OCI-LY7 (cell line): ENCODE results near the gene LYZL1. TPM values are rescaled to one million over a fixed set of nuclear protein-coding genes. Genes with fewer than 3 reads are reported as not detected.

ENCODE experiments used
- BruUV-seq: library from RNA; stranded (reverse); fragments of 400-500 nt; replicated peaks from 2 replicates; lab custom pipeline; 2021; lab: Mats Ljungman, UMichigan
- CTCF ChIA-PET: fragments of 300-600 bp; sonication (Branson Sonifier 250); formaldehyde crosslinking; loops from one replicate; lab custom pipeline; 2022; ENCODE audit warnings: antibody characterized with exemption; ENCODE audit not compliant: unreplicated experiment; lab: Charles Lee
- POLR2A ChIA-PET: fragments of 300-600 bp; sonication (Branson Sonifier 250); formaldehyde crosslinking; loops from one replicate; lab custom pipeline; 2022; ENCODE audit warnings: antibody characterized with exemption; lab: Charles Lee
- DNase-seq: peaks from one replicate; pipeline ENCODE4 v3.0.0-alpha.2; 2015; ENCODE audit warnings: low spot score
- H2AFZ ChIP-seq: fragments of 200-600 bp; sonication (generic), shearing (Covaris generic); 2 replicates; pipeline ENCODE4 v1.6.1; 2014; ENCODE audit warnings: mild to moderate bottlenecking, antibody characterized with exemption, low read length, moderate library complexity
- H3K27ac ChIP-seq: fragments of 200-600 bp; sonication (generic); 2 replicates; pipeline ENCODE4 v1.5.1; 2014; ENCODE audit warnings: mixed run types, low read depth, mild to moderate bottlenecking, moderate library complexity, low read length, inconsistent platforms; ENCODE audit not compliant: poor library complexity, severe bottlenecking
- H3K36me3 ChIP-seq: fragments of 200-600 bp; sonication (generic); 2 replicates; pipeline ENCODE4 v1.6.1; 2014; ENCODE audit warnings: mild to moderate bottlenecking, antibody characterized with exemption, low read length, moderate library complexity, mixed read lengths; ENCODE audit not compliant: insufficient read depth
- H3K4me1 ChIP-seq: fragments of 200-600 bp; sonication (generic); 2 replicates; pipeline ENCODE4 v1.5.1; 2014; ENCODE audit warnings: mild to moderate bottlenecking, low read length; ENCODE audit not compliant: insufficient read depth, poor library complexity, severe bottlenecking
- H3K4me2 ChIP-seq: fragments of 200-600 bp; sonication (generic); 2 replicates; pipeline ENCODE4 v1.6.1; 2014; ENCODE audit warnings: mild to moderate bottlenecking, low read length
- H3K4me3 ChIP-seq: fragments of 200-600 bp; sonication (generic); 2 replicates; pipeline ENCODE4 v1.5.1; 2014; ENCODE audit warnings: mild to moderate bottlenecking, low read depth, low read length; ENCODE audit not compliant: poor library complexity, severe bottlenecking
- H3K79me2 ChIP-seq: fragments of 200-600 bp; sonication (generic); 2 replicates; pipeline ENCODE4 v1.6.1; 2016; ENCODE audit warnings: low read depth, mild to moderate bottlenecking, low read length, moderate library complexity, mixed read lengths; ENCODE audit not compliant: insufficient read depth
- H3K9me2 ChIP-seq: fragments of 200-600 bp; sonication (generic); 2 replicates; pipeline ENCODE4 v1.6.1; 2016; ENCODE audit warnings: mild to moderate bottlenecking, low read length, mixed read lengths; ENCODE audit not compliant: insufficient read depth
- H3K9me3 ChIP-seq: fragments of 200-600 bp; sonication (generic); 2 replicates; pipeline ENCODE4 v1.6.1; 2014; ENCODE audit warnings: mild to moderate bottlenecking, mixed run types, low read length, mixed read lengths
- H4K20me1 ChIP-seq: fragments of 200-600 bp; sonication (generic); 2 replicates; pipeline ENCODE4 v1.6.1; 2014; ENCODE audit warnings: mild to moderate bottlenecking, antibody characterized with exemption, low read length, moderate library complexity, mixed read lengths; ENCODE audit not compliant: insufficient read depth
- CTCF ChIP-seq: fragments of 200-600 bp; sonication (generic); conservative IDR thresholded peaks from 2 replicates; pipeline ENCODE4 v1.5.1; 2014; ENCODE audit warnings: mild to moderate bottlenecking, antibody characterized with exemption, low read length, moderate library complexity, mixed read lengths
- EZH2phosphoT487 ChIP-seq: fragments of 200-600 bp; sonication (generic); IDR thresholded peaks from 2 replicates; pipeline ENCODE4 v1.6.1; 2018; ENCODE audit warnings: low read depth, borderline replicate concordance, mild to moderate bottlenecking, mixed run types, antibody characterized with exemption, low read length, moderate library complexity, mixed read lengths
- intact Hi-C: fragments of 100-400 bp; cut with micrococcal nuclease; formaldehyde crosslinking; loops from one replicate; pipeline ENCODE4 v1.10.0; 2022; ENCODE audit not compliant: unreplicated experiment
- total RNA-seq, 2 experiments: library from RNA; depleted of rRNA in 1 of 2; stranded (reverse); fragments of >200 nt in 1 of 2; shearing (Covaris generic) in 1 of 2; gene quantifications; 2 replicates each; pipeline ENCODE4 v1.2.3, GENCODE V29; 2014 to 2022

Gene LYZL1
- total RNA-seq, 2 experiments from 2014 or later: not detected

GRCh38 chr10:29276251-29276850, 12.5 kb upstream of the LYZL1 start:
- ChIA-PET POLR2A (interaction anchor here (0.6 kb wide), 1 partner anchor 426 kb away, joined by 3 read pairs; no protein-coding TSS in a partner anchor), CTCF (no interaction called here)
- Histone ChIP-seq H3K4me1 (no peaks in the 10 kb centered on the region), H3K4me2 (no peak overlapping the region), H3K36me3 (no peaks in the 10 kb centered on the region), H3K79me2 (no peaks in the 10 kb centered on the region), H4K20me1 (no peaks in the 10 kb centered on the region), H2AFZ (no peak overlapping the region), H3K9me3 (no peaks in the 10 kb centered on the region), H3K9me2 (no peaks in the 10 kb centered on the region), H3K27ac (no peak overlapping the region), H3K4me3 (no peak overlapping the region)
- TF ChIP-seq CTCF (no peak), EZH2phosphoT487 (no peak)
- no peak for DNase-seq
- intact Hi-C loops: no loop called here
- no TSS peak for BruUV-seq

GRCh38 chr10:29277296-29277695, 11.6 kb upstream of the LYZL1 start:
- intact Hi-C loops: no loop called here
- Histone ChIP-seq H3K4me2 (no peak overlapping the region), H2AFZ (no peak overlapping the region), H3K79me2 (no peaks in the 10 kb centered on the region), H3K9me3 (no peaks in the 10 kb centered on the region), H3K4me3 (no peak overlapping the region), H3K36me3 (no peaks in the 10 kb centered on the region), H3K27ac (no peak overlapping the region), H3K4me1 (no peaks in the 10 kb centered on the region), H3K9me2 (no peaks in the 10 kb centered on the region), H4K20me1 (no peaks in the 10 kb centered on the region)
- ChIA-PET POLR2A (no interaction called here), CTCF (no interaction called here)
- no TSS peak for BruUV-seq
- TF ChIP-seq CTCF (no peak), EZH2phosphoT487 (no peak)
- no peak for DNase-seq

- no peak overlapping the region for H3K4me2 ChIP-seq
- no peaks in the 10 kb centered on the region for H3K36me3 ChIP-seq
- no peaks in the 10 kb centered on the region for H3K9me3 ChIP-seq
- POLR2A ChIA-PET: interaction anchor here (0.6 kb wide), 1 partner anchor 311 kb away, joined by 4 read pairs; no protein-coding TSS in a partner anchor
- H3K79me2 ChIP-seq: no peaks in the 10 kb centered on the region
- H4K20me1 ChIP-seq: no peaks in the 10 kb centered on the region
- H3K4me1 ChIP-seq: no peaks in the 10 kb centered on the region
- DNase-seq: no peak
- no peak overlapping the region for H3K27ac ChIP-seq
- intact Hi-C loops: no loop called here
- H3K4me3 ChIP-seq: no peak overlapping the region
- TF ChIP-seq EZH2phosphoT487 (no peak), CTCF (no peak)
- H2AFZ ChIP-seq: no peak overlapping the region
- CTCF ChIA-PET: no interaction called here
- no peaks in the 10 kb centered on the region for H3K9me2 ChIP-seq
- no TSS peak for BruUV-seq
Observed at GRCh38 chr10:29279779-29280487, 8.9 kb upstream of the LYZL1 start.
